ENCODE data around the gene EIF5.

- no peak for TF ChIP-seq CTCF (IDR thresholded peaks at IDR 0.05; ENCODE audit: low read depth, low read length, missing input control)
- TF ChIP-seq FOXA1 (IDR thresholded peaks at IDR 0.05) = no peak
- TF ChIP-seq MAX (IDR thresholded peaks at IDR 0.05) = no peak
- no peak for TF ChIP-seq REST (IDR thresholded peaks at IDR 0.05)
These were observed 7.5 kb downstream of the EIF5 start for GRCh38 chr14:103341250-103342129.

Data from liver (tissue), 2 donors.